MM.1S (cell line): ENCODE data around the gene RPL35.

Experiments
- DNase-seq: peaks from one replicate; pipeline ENCODE4 v3.0.0-alpha.2; 2015
- H2AFZ ChIP-seq: fragments of 300-600 bp; sonication (generic); 2 replicates; pipeline ENCODE4 v1.6.0; 2016; ENCODE audit warnings: antibody characterized with exemption, low read length
- H3F3A ChIP-seq: fragments of 300-600 bp; sonication (generic); 2 replicates; pipeline ENCODE4 v1.6.1; 2016; ENCODE audit warnings: mild to moderate bottlenecking, antibody characterized with exemption, low read length, moderate library complexity, mixed read lengths; ENCODE audit not compliant: insufficient read depth
- H3K27ac ChIP-seq: fragments of 300-600 bp; sonication (generic); 2 replicates; pipeline ENCODE4 v1.5.1; 2016; ENCODE audit warnings: mild to moderate bottlenecking, low read length
- H3K27me3 ChIP-seq: fragments of 300-600 bp; sonication (generic); replicated peaks from 2 replicates; pipeline ENCODE4 v1.6.0; 2016; ENCODE audit warnings: low read length; ENCODE audit not compliant: insufficient read depth
- H3K36me3 ChIP-seq: fragments of 300-600 bp; sonication (generic); replicated peaks from 2 replicates; pipeline ENCODE4 v1.6.1; 2016; ENCODE audit warnings: mild to moderate bottlenecking, low read length, mixed read lengths; ENCODE audit not compliant: insufficient read depth
- H3K4me1 ChIP-seq: fragments of 300-600 bp; sonication (generic); 2 replicates; pipeline ENCODE4 v1.6.1; 2016; ENCODE audit warnings: low read length, mixed read lengths
- H3K4me2 ChIP-seq: fragments of 300-600 bp; sonication (generic); 2 replicates; pipeline ENCODE4 v1.6.0; 2016; ENCODE audit warnings: low read depth, low read length
- H3K4me3 ChIP-seq: fragments of 300-600 bp; sonication (generic); 2 replicates; pipeline ENCODE4 v1.5.1; 2016; ENCODE audit warnings: low read length, mixed read lengths
- H3K79me2 ChIP-seq: fragments of 300-600 bp; sonication (generic); 2 replicates; pipeline ENCODE4 v1.6.1; 2016; ENCODE audit warnings: mixed run types, low read length, mixed read lengths
- H3K9ac ChIP-seq: fragments of 300-600 bp; sonication (generic); 2 replicates; pipeline ENCODE4 v1.6.1; 2016; ENCODE audit warnings: low read length, mixed read lengths
- H3K9me2 ChIP-seq: fragments of 300-600 bp; sonication (generic); replicated peaks from 2 replicates; pipeline ENCODE4 v1.6.1; 2016; ENCODE audit warnings: mild to moderate bottlenecking, low read length, mixed read lengths; ENCODE audit not compliant: insufficient read depth
- H3K9me3 ChIP-seq: fragments of 300-600 bp; sonication (generic); replicated peaks from 2 replicates; pipeline ENCODE4 v1.6.1; 2016; ENCODE audit warnings: mild to moderate bottlenecking, low read length, mixed read lengths; ENCODE audit not compliant: insufficient read depth
- H4K20me1 ChIP-seq: fragments of 300-600 bp; sonication (generic); 2 replicates; pipeline ENCODE4 v1.6.1; 2016; ENCODE audit warnings: mild to moderate bottlenecking, low read length, moderate library complexity, mixed read lengths; ENCODE audit not compliant: insufficient read depth
- EZH2 ChIP-seq: fragments of 300-600 bp; sonication (generic); optimal IDR thresholded peaks from 2 replicates; pipeline ENCODE3; 2017; ENCODE audit warnings: low read depth, mild to moderate bottlenecking, antibody characterized with exemption, low read length, mixed read lengths
- EZH2phosphoT487 ChIP-seq: fragments of 300-600 bp; sonication (generic); IDR thresholded peaks from 2 replicates; pipeline ENCODE4 v1.6.1; 2018; ENCODE audit warnings: antibody characterized with exemption, low read length
- TF ChIP-seq, protein P1 (sequence below): fragments of 300-600 bp; sonication (generic); IDR thresholded peaks from 2 replicates; pipeline ENCODE4 v1.5.1; 2016; ENCODE audit warnings: antibody characterized with exemption, low read length, mixed read lengths

RPL35 gene

DNA sequence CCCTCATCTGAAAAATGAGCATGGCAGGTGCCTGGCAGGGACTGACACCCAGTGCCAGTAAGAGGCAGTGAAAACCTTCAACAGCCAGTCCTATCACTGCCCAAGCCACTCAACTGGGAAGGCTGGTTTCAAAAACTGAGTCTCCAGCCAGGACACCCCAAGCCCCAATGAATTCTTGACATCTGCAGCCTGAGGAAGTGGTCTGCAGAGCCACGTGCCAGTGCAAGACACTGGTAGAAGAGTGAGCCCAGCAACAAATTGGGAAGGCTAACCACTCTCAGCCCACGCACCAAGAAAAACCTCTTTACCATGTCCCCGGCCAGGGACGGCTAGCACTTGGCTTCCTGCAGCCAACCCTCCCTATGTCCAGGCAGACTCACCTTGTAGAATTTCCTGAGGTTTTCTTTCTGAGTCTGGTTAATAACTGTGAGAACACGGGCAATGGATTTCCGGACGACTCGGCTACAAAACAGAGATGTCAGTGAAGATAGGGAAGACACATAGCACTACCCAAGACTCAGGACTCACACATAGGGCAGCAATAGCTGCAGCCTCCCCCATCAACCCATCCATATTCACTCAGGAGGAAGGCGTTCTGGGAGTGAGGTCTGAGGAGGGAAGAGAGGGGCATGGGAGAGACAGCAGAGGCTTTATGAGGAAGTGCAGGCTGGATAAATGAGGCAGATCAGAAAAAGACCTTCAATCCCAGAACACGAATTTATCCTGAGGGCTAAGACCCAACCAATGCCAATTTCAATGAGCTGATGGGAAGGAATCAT lies 1.8 kb downstream of the RPL35 start:
- no peaks in the 10 kb centered on the region for H3K27me3 ChIP-seq
- peak overlapping the region; percentile 95 for H3K9ac ChIP-seq
- H4K20me1 ChIP-seq = peaks cover 43% of the 10 kb centered on the region
- peaks cover 10% of the 10 kb centered on the region; the same call in 1 of the 2 replicates for H3K4me1 ChIP-seq
- DNase-seq = no peak
- no peak overlapping the region for H3K27ac ChIP-seq
- peak overlapping the region; percentile 92 for H3K4me2 ChIP-seq
- no peak overlapping the region for H2AFZ ChIP-seq
- peak overlapping the region; percentile 87 for H3K4me3 ChIP-seq
- peaks cover 37% of the 10 kb centered on the region for H3K79me2 ChIP-seq
- H3F3A ChIP-seq = peaks cover 68% of the 10 kb centered on the region
- TF ChIP-seq, protein P1, sequence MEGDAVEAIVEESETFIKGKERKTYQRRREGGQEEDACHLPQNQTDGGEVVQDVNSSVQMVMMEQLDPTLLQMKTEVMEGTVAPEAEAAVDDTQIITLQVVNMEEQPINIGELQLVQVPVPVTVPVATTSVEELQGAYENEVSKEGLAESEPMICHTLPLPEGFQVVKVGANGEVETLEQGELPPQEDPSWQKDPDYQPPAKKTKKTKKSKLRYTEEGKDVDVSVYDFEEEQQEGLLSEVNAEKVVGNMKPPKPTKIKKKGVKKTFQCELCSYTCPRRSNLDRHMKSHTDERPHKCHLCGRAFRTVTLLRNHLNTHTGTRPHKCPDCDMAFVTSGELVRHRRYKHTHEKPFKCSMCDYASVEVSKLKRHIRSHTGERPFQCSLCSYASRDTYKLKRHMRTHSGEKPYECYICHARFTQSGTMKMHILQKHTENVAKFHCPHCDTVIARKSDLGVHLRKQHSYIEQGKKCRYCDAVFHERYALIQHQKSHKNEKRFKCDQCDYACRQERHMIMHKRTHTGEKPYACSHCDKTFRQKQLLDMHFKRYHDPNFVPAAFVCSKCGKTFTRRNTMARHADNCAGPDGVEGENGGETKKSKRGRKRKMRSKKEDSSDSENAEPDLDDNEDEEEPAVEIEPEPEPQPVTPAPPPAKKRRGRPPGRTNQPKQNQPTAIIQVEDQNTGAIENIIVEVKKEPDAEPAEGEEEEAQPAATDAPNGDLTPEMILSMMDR = no peak
- TF ChIP-seq EZH2 (no peak), EZH2phosphoT487 (no peak)
- no peaks in the 10 kb centered on the region for H3K9me2 ChIP-seq
- no peaks in the 10 kb centered on the region for H3K9me3 ChIP-seq
- H3K36me3 ChIP-seq = peaks cover 20% of the 10 kb centered on the region

GRCh38 chr9:124858330-124859046 lies 3.3 kb downstream of the RPL35 start:
- Histone ChIP-seq H3K4me2 (no peak overlapping the region), H3K27me3 (no peaks in the 10 kb centered on the region), H3K4me1 (peaks cover 13% of the 10 kb centered on the region; the same call in 1 of the 2 replicates), H3K4me3 (no peak overlapping the region), H4K20me1 (peaks cover 43% of the 10 kb centered on the region), H3K36me3 (peaks cover 20% of the 10 kb centered on the region), H3K79me2 (peaks cover 37% of the 10 kb centered on the region), H3K9ac (no peak overlapping the region), H2AFZ (no peak overlapping the region), H3K9me2 (no peaks in the 10 kb centered on the region), H3F3A (peaks cover 78% of the 10 kb centered on the region), H3K9me3 (no peaks in the 10 kb centered on the region), H3K27ac (no peak overlapping the region)
- no peak for TF ChIP-seq EZH2
- TF ChIP-seq, protein P1 = no peak
- TF ChIP-seq EZH2phosphoT487 = no peak
- no peak for DNase-seq

DNA sequence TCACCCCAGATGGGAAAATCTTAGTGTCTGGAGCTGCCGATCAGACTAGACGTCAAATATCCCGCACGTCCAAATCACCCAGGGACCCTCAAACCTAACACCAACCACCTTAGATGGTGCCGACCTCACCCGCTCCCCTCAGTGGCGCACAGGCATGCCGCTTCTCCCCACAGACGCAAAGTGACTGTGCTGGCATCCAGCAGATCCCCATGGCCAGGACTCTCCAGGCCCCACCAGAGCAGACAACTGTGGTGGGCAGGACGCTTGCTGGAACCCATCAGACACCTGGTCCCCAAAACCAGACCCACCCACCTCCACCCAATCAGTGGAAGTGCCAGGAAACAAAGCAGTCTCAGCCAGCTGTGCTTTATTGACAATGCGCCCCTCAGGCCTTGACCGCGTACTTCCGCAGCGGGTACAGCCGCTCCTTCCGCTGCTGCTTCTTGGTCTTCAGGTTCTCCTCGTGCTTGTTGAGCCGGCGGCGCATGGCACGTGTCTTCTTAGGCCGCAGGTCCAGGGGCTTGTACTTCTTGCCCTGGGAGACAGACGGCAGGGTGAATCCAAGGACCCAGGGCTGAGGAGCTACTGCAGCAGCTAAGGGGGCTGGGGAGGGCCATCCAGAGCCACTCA lies 4.1 kb downstream of the RPL35 start:
- H3K79me2 ChIP-seq = peaks cover 37% of the 10 kb centered on the region

More for the DNA sequence above, 4.1 kb downstream of the RPL35 start:
- H3K9me2 ChIP-seq = no peaks in the 10 kb centered on the region
- H3K4me1 ChIP-seq = peaks cover 16% of the 10 kb centered on the region; the same call in 1 of the 2 replicates
- no peaks in the 10 kb centered on the region for H3K9me3 ChIP-seq
- H3K4me3 ChIP-seq = no peak overlapping the region
- H3K36me3 ChIP-seq = peaks cover 20% of the 10 kb centered on the region
- H4K20me1 ChIP-seq = peaks cover 43% of the 10 kb centered on the region
- no peak overlapping the region for H3K9ac ChIP-seq
- no peak overlapping the region for H3K27ac ChIP-seq
- no peak overlapping the region for H2AFZ ChIP-seq
- TF ChIP-seq EZH2phosphoT487 (no peak), EZH2 (no peak)
- TF ChIP-seq, protein P1 = no peak
- no peaks in the 10 kb centered on the region for H3K27me3 ChIP-seq
- no peak overlapping the region for H3K4me2 ChIP-seq
- DNase-seq = no peak
- H3F3A ChIP-seq = peaks cover 76% of the 10 kb centered on the region
